Measurements from ENCODE around the gene SULT4A1. TPM values are rescaled to one million over a fixed set of nuclear protein-coding genes. Genes with fewer than 3 reads are reported as not detected.

Gene SULT4A1
- total RNA-seq, 2 experiments from 2014 or later, result not detected

- CTCF ChIA-PET (ENCODE audit: unreplicated experiment), result no interaction called here
- H3K9me2 ChIP-seq (ENCODE audit: insufficient read depth, low read length), result no peaks in the 10 kb centered on the region
- H3K4me1 ChIP-seq (ENCODE audit: insufficient read depth, low read length, poor library complexity, severe bottlenecking), result peaks cover 8% of the 10 kb centered on the region
- DNase-seq (ENCODE audit: low spot score), result no peak
- H4K20me1 ChIP-seq (ENCODE audit: insufficient read depth, low read length), result no peaks in the 10 kb centered on the region
- intact Hi-C loops (cut with micrococcal nuclease; ENCODE audit: unreplicated experiment), result loop anchor here (10.0 kb wide), 1 partner anchor 737 kb away; no protein-coding TSS in a partner anchor
- H3K36me3 ChIP-seq (ENCODE audit: insufficient read depth, low read length), result no peaks in the 10 kb centered on the region
- H3K4me3 ChIP-seq (ENCODE audit: low read depth, low read length, poor library complexity, severe bottlenecking), result no peak overlapping the region
- POLR2A ChIA-PET, result no interaction called here
- no peak overlapping the region for H2AFZ ChIP-seq (ENCODE audit: low read length)
- no peak for TF ChIP-seq CTCF (conservative IDR thresholded peaks at IDR 0.05; ENCODE audit: low read length)
- TF ChIP-seq EZH2phosphoT487 (IDR thresholded peaks at IDR 0.05; ENCODE audit: borderline replicate concordance, low read depth, low read length), result no peak
- no peak overlapping the region for H3K27ac ChIP-seq (ENCODE audit: low read depth, low read length, poor library complexity, severe bottlenecking)
- no TSS peak for BruUV-seq (replicated peaks)
- H3K4me2 ChIP-seq (ENCODE audit: low read length), result no peak overlapping the region
- H3K79me2 ChIP-seq (ENCODE audit: insufficient read depth, low read depth, low read length), result no peaks in the 10 kb centered on the region
- no peaks in the 10 kb centered on the region for H3K9me3 ChIP-seq (ENCODE audit: low read length)
Measured at GRCh38 chr22:43887391-43887790, 25.1 kb upstream of the SULT4A1 start.

GRCh38 chr22:43886231-43886630, 23.9 kb upstream of the SULT4A1 start:
- Histone ChIP-seq H3K79me2 (ENCODE audit: insufficient read depth, low read depth, low read length) (no peaks in the 10 kb centered on the region), H3K4me1 (ENCODE audit: insufficient read depth, low read length, poor library complexity, severe bottlenecking) (peaks cover 8% of the 10 kb centered on the region), H3K27ac (ENCODE audit: low read depth, low read length, poor library complexity, severe bottlenecking) (no peak overlapping the region), H3K9me3 (ENCODE audit: low read length) (no peaks in the 10 kb centered on the region), H3K4me3 (ENCODE audit: low read depth, low read length, poor library complexity, severe bottlenecking) (no peak overlapping the region), H3K9me2 (ENCODE audit: insufficient read depth, low read length) (no peaks in the 10 kb centered on the region), H3K4me2 (ENCODE audit: low read length) (no peak overlapping the region), H2AFZ (ENCODE audit: low read length) (no peak overlapping the region), H3K36me3 (ENCODE audit: insufficient read depth, low read length) (no peaks in the 10 kb centered on the region), H4K20me1 (ENCODE audit: insufficient read depth, low read length) (no peaks in the 10 kb centered on the region)
- POLR2A ChIA-PET, result no interaction called here
- BruUV-seq (replicated peaks), result no TSS peak
- DNase-seq (ENCODE audit: low spot score), result no peak
- CTCF ChIA-PET (ENCODE audit: unreplicated experiment), result no interaction called here
- TF ChIP-seq EZH2phosphoT487 (IDR thresholded peaks at IDR 0.05; ENCODE audit: borderline replicate concordance, low read depth, low read length) (no peak), CTCF (conservative IDR thresholded peaks at IDR 0.05; ENCODE audit: low read length) (no peak)
- intact Hi-C loops (cut with micrococcal nuclease; ENCODE audit: unreplicated experiment), result loop anchor here (10.0 kb wide), 1 partner anchor 739 kb away; no protein-coding TSS in a partner anchor

- Histone ChIP-seq H4K20me1 (ENCODE audit: insufficient read depth, low read length) (no peaks in the 10 kb centered on the region), H3K79me2 (ENCODE audit: insufficient read depth, low read depth, low read length) (no peaks in the 10 kb centered on the region), H3K4me2 (ENCODE audit: low read length) (no peak overlapping the region), H3K4me1 (ENCODE audit: insufficient read depth, low read length, poor library complexity, severe bottlenecking) (peaks cover 8% of the 10 kb centered on the region), H3K4me3 (ENCODE audit: low read depth, low read length, poor library complexity, severe bottlenecking) (no peak overlapping the region), H3K9me2 (ENCODE audit: insufficient read depth, low read length) (no peaks in the 10 kb centered on the region), H2AFZ (ENCODE audit: low read length) (no peak overlapping the region), H3K9me3 (ENCODE audit: low read length) (no peaks in the 10 kb centered on the region), H3K27ac (ENCODE audit: low read depth, low read length, poor library complexity, severe bottlenecking) (no peak overlapping the region), H3K36me3 (ENCODE audit: insufficient read depth, low read length) (no peaks in the 10 kb centered on the region)
- no TSS peak for BruUV-seq (replicated peaks)
- DNase-seq (ENCODE audit: low spot score), result no peak
- TF ChIP-seq EZH2phosphoT487 (IDR thresholded peaks at IDR 0.05; ENCODE audit: borderline replicate concordance, low read depth, low read length) (no peak), CTCF (conservative IDR thresholded peaks at IDR 0.05; ENCODE audit: low read length) (no peak)
- CTCF ChIA-PET (ENCODE audit: unreplicated experiment), result no interaction called here
- intact Hi-C loops (cut with micrococcal nuclease; ENCODE audit: unreplicated experiment), result loop anchor here (10.0 kb wide), 1 partner anchor 739 kb away; no protein-coding TSS in a partner anchor
- POLR2A ChIA-PET, result no interaction called here
Measured at GRCh38 chr22:43885786-43886185, 23.5 kb upstream of the SULT4A1 start.
